PC-9 (cell line): Measurements from ENCODE around the gene HSPB7. TPM values are rescaled to one million over a fixed set of nuclear protein-coding genes. Genes with fewer than 3 reads are reported as not detected.
"Not testable (repeated sequence)": the region's sequence is repeated elsewhere in the genome, so short reads cannot be mapped to it uniquely, and the experiment has no call there.

Source experiments
- BruUV-seq: library from RNA; stranded (reverse); fragments of 400-500 nt; replicated peaks from 2 replicates; lab custom pipeline; 2021; lab: Mats Ljungman, UMichigan
- CTCF ChIA-PET: fragments of 300-600 bp; sonication (Branson Sonifier 250); formaldehyde crosslinking; loops from one replicate; lab custom pipeline; 2022; ENCODE audit warnings: antibody characterized with exemption; lab: Charles Lee
- POLR2A ChIA-PET: fragments of 300-600 bp; sonication (Branson Sonifier 250); formaldehyde crosslinking; loops from one replicate; lab custom pipeline; 2022; ENCODE audit warnings: antibody characterized with exemption; ENCODE audit not compliant: unreplicated experiment; lab: Charles Lee
- DNase-seq, 2 experiments: peaks; one replicate each; pipeline versions ENCODE4 v3.0.0 to v3.0.0-alpha.2; 2015 to 2022; ENCODE audit warnings: mixed read lengths in 1 of 2
- H2AFZ ChIP-seq: fragments of 200-600 bp; sonication (generic); 2 replicates; pipeline ENCODE4 v1.8.1; 2017; ENCODE audit warnings: antibody characterized with exemption
- H3F3A ChIP-seq: fragments of 200-600 bp; sonication (generic); 2 replicates; pipeline ENCODE4 v1.8.1; 2017; ENCODE audit warnings: antibody characterized with exemption, mild to moderate bottlenecking, low read depth; ENCODE audit not compliant: insufficient read depth
- H3K27ac ChIP-seq: fragments of 200-600 bp; sonication (generic); 2 replicates; pipeline ENCODE4 v1.6.1; 2016; ENCODE audit warnings: mixed run types
- H3K27me3 ChIP-seq: fragments of 200-600 bp; sonication (generic); 2 replicates; pipeline ENCODE4 v1.6.1; 2016; ENCODE audit warnings: low read depth, mixed run types; ENCODE audit not compliant: insufficient read depth
- H3K36me3 ChIP-seq: fragments of 200-600 bp; sonication (generic); 2 replicates; pipeline ENCODE4 v1.6.1; 2016; ENCODE audit warnings: low read depth, mixed run types
- H3K4me1 ChIP-seq: fragments of 200-600 bp; sonication (generic); replicated peaks from 2 replicates; pipeline ENCODE4 v1.6.1; 2016; ENCODE audit warnings: mixed run types; ENCODE audit not compliant: insufficient read depth
- H3K4me2 ChIP-seq: fragments of 200-600 bp; sonication (generic); 2 replicates; pipeline ENCODE4 v1.6.1; 2017; ENCODE audit warnings: mixed run types
- H3K4me3 ChIP-seq: fragments of 200-600 bp; sonication (generic); 2 replicates; pipeline ENCODE4 v1.6.1; 2016; ENCODE audit warnings: mixed run types
- H3K79me2 ChIP-seq: fragments of 200-600 bp; sonication (generic); 2 replicates; pipeline ENCODE4 v1.6.1; 2017; ENCODE audit warnings: low read depth, mixed run types
- H3K9me2 ChIP-seq: fragments of 200-600 bp; sonication (generic); 2 replicates; pipeline ENCODE4 v1.8.1; 2017; ENCODE audit warnings: mild to moderate bottlenecking; ENCODE audit not compliant: insufficient read depth
- H3K9me3 ChIP-seq: fragments of 200-600 bp; sonication (generic); 2 replicates; pipeline ENCODE4 v1.8.1; 2016; ENCODE audit warnings: low read depth; ENCODE audit not compliant: insufficient read depth
- H4K20me1 ChIP-seq: fragments of 200-600 bp; sonication (generic); 2 replicates; pipeline ENCODE4 v1.8.1; 2017; ENCODE audit not compliant: insufficient read depth
- CTCF ChIP-seq: fragments of 200-600 bp; sonication (generic); conservative IDR thresholded peaks from 2 replicates; pipeline ENCODE4 v1.6.1; 2017; ENCODE audit warnings: mixed run types, antibody characterized with exemption, mild to moderate bottlenecking, moderate library complexity
- EZH2 ChIP-seq: fragments of 200-600 bp; sonication (generic); IDR thresholded peaks from 2 replicates; pipeline ENCODE4 v1.8.0; 2017; ENCODE audit warnings: antibody characterized with exemption, low read depth
- intact Hi-C: fragments of 100-400 bp; cut with micrococcal nuclease; formaldehyde crosslinking; loops from one replicate; pipeline ENCODE4 v1.10.0; 2022; ENCODE audit not compliant: unreplicated experiment
- total RNA-seq: library from RNA; stranded (reverse); gene quantifications from 2 replicates; pipeline ENCODE4 v1.2.3, GENCODE V29; 2021

Gene HSPB7
- total RNA-seq, 1 experiment from 2014 or later, result not detected

GRCh38 chr1:16028237-16029002 lies 10.6 kb upstream of the HSPB7 start:
- intact Hi-C loops, result no loop called here
- BruUV-seq, result no TSS peak
- Histone ChIP-seq H3K9me2 (no peaks in the 10 kb centered on the region), H3K79me2 (no peaks in the 10 kb centered on the region), H4K20me1 (no peaks in the 10 kb centered on the region), H2AFZ (no peak overlapping the region), H3K27ac (no peak overlapping the region), H3F3A (0 out of 2 replicates have a peak, but pooled peaks cover 3% of the 10 kb centered on the region), H3K4me3 (no peak overlapping the region), H3K36me3 (no peaks in the 10 kb centered on the region), H3K9me3 (no peaks in the 10 kb centered on the region), H3K4me1 (no peaks in the 10 kb centered on the region), H3K4me2 (no peak overlapping the region), H3K27me3 (no peaks in the 10 kb centered on the region)
- ChIA-PET CTCF (no interaction called here), POLR2A (no interaction called here)
- TF ChIP-seq CTCF (no peak), EZH2 (no peak)
- no peak for DNase-seq

DNA sequence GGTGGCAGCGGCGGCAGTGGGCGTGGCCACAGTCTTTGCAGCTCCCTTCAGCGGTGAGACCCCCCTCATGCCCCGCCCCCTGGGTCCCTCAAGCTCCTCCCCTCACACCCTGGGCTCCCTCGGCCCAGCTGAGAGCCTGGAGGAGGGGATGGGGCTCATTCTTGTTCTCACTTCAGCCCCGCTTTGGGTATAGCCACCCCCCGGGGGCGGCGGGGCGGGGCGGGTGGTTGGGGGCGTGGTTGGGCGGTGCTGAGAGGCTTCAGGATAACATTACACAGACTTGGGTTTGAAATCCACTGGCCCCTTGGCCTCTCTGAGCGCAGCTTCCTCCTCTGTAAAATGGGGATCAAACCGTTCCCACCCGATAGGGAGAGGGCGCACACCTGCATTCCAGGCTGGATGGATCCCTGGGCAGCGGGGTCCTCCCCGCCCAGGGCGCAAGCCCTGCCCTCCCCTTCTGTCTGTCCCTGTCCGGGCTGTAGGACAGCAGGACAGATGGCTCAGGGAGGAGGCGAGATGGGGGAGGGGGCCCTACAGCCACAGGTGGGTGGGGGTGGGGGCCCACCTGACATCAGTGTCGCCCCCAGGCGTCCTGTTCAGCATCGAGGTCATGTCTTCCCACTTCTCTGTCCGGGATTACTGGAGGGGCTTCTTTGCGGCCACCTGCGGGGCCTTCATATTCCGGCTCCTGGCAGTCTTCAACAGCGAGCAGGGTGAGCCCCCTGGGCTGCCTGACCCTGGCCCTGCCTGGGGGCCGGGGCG lies 9.1 kb upstream of the HSPB7 start:
- Histone ChIP-seq H3K36me3 (no peaks in the 10 kb centered on the region), H3K4me2 (no peak overlapping the region), H3K4me3 (no peak overlapping the region), H3K9me2 (no peaks in the 10 kb centered on the region), H4K20me1 (no peaks in the 10 kb centered on the region), H3K27me3 (no peaks in the 10 kb centered on the region), H2AFZ (no peak overlapping the region), H3F3A (0 out of 2 replicates have a peak, but pooled peaks cover 3% of the 10 kb centered on the region), H3K27ac (no peak overlapping the region), H3K9me3 (no peaks in the 10 kb centered on the region), H3K4me1 (no peaks in the 10 kb centered on the region), H3K79me2 (no peaks in the 10 kb centered on the region)
- TF ChIP-seq EZH2 (no peak), CTCF (no peak)
- intact Hi-C loops, result no loop called here
- BruUV-seq, result no TSS peak
- POLR2A ChIA-PET, result no interaction called here
- CTCF ChIA-PET, result no interaction called here
- DNase-seq, result no peak

DNA sequence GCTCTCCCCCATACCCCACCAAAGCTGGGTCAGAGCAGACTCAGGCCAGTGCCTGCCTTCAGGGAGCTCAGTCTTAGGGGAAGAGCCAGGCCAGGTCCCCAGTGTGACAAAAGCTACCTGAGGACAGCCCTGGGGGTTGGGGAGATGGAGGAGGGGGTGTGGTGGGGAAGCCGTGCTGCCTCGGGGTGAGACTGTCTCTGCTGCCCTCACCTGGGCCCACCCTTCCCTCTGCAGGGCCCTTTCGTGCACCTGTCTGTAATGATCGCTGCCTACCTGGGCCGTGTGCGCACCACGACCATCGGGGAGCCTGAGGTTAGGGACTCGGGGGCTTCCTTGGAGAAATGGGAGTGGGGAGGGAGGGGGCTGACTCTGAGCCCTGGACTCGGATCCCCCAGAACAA lies 8.5 kb upstream of the HSPB7 start:
- H3K27ac ChIP-seq, POLR2A ChIA-PET, H3K36me3 ChIP-seq, H3K4me1 ChIP-seq, DNase-seq, H3K4me2 ChIP-seq, H3K79me2 ChIP-seq, H4K20me1 ChIP-seq, H3K9me2 ChIP-seq, H3K4me3 ChIP-seq, BruUV-seq, intact Hi-C loops, H3K9me3 ChIP-seq, H3K27me3 ChIP-seq, H3F3A ChIP-seq, H2AFZ ChIP-seq: not testable (repeated sequence)
- CTCF ChIA-PET, result interaction anchor here (0.7 kb wide), 1 partner anchor 875 kb away, joined by 9 read pairs; no protein-coding TSS in a partner anchor
